Stimulated activated naive CD8-positive, alpha-beta T cell treated with anti-CD3 and anti-CD28 coated beads, Interleukin-15, amount 100 ng/mL, for 72 hours (primary cell): Measurements from ENCODE around the gene FHOD1.

Experiments used
- ATAC-seq: fragments of 150-1000 bp; cut with Tn5 transposase; 2 replicates; pipeline ENCODE4 v1.10.0; 2021; ENCODE audit warnings: mild to moderate bottlenecking, moderate library complexity
- DNase-seq, 2 donors: peaks; one replicate each; pipeline ENCODE4 v3.0.0; 2021 to 2022
- H3K27ac Mint-ChIP-seq, 2 donors: one replicate each; pipeline ENCODE4 v1.8.0; 2022; ENCODE audit warnings: mild to moderate bottlenecking in 2 of 2, mixed read lengths in 2 of 2, moderate library complexity in 2 of 2
- H3K27me3 Mint-ChIP-seq: one replicate; pipeline ENCODE4 v1.8.0; 2022; ENCODE audit warnings: mixed read lengths
- H3K4me1 Mint-ChIP-seq: one replicate; pipeline ENCODE4 v1.8.0; 2022; ENCODE audit warnings: mild to moderate bottlenecking, mixed read lengths
- H3K4me3 Mint-ChIP-seq, 2 donors: one replicate each; pipeline ENCODE4 v1.8.0; 2022; ENCODE audit warnings: mild to moderate bottlenecking in 2 of 2, mixed read lengths in 2 of 2, moderate library complexity in 1 of 2
- H3K9me3 Mint-ChIP-seq, 2 donors: one replicate each; pipeline ENCODE4 v1.8.0; 2022; ENCODE audit warnings: mixed read lengths in 2 of 2

The FHOD1 gene

DNA sequence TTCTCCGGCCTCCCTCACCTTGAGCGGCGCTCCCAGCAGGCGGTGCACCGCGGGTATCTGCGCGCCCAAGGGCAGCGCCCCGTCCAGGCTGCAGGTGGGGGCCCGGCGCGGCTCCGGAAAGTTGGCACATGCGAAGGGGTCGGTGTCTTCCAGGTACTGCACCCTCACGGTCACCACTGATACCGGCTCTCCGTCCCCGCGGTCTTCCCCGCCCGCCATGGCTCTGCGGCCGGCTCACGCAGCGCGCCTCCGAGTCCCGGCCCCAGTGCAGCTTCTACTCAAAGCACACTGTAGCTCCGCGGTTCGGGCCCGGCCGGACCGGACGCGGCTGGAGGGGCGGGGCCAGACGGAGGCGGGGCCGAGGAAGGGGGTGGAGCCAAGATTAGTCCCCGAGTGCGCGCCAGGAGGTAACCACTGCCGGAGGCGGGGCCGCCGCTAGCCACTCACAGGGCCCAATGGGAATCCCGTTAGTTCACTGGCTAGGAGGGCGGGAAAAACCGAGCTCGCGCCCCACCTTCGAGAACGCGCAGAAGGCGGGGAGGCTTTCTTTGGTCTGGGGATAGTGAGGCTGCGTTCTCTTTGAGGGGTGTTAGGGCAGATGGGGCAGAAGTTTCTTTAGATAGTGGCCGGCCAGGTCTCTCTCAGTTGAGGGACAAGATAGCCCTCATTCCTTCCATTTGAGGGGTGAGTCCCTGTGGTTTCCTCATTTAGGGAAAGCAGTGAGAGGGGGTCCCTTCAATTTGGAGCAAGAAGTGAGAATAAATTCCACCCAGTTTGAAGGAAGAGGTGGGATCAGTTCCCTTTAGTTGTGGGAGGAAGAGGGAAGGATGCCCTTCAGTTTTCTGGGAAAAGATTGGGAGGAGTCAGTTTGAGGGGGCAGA lies at the start of gene FHOD1:
TSS of gene FHOD1 (minus strand) at position 290 of the 881 bp plus-strand sequence. CDS start at position 219, 71 bp downstream.
- Mint-ChIP-seq H3K27ac (peak within 1 kb of the TSS; percentile 94 to 95), H3K4me1 (peaks cover 63% of the 10 kb centered on the region), H3K4me3 (peak within 1 kb of the TSS; percentile 90 to 97), H3K9me3 (no peaks in the 10 kb centered on the region), H3K27me3 (peaks cover 9% of the 10 kb centered on the region)
- DNase-seq (peak; percentile 99), ATAC-seq (peak; percentile 67)

DNA sequence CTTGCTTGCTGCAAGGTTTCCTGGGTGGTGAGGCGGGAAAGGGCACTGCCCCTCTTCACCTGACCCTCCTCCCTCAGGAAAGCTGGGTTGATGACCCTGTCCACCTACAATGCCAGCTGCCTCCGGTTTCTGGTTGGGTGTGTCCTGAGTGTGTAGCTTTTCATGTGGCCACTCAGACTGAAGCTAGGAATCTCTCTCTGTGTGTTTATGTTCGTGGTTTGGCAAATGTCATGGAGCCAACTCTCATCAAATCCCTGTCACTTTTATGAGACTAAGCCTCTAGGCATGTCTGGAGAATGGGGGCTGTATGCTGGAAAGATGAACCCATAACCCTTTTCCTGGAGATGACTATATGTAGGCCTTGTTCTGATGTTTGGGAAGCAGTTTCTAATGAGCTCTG lies 49.1 kb upstream of the FHOD1 start:
- H3K27me3 Mint-ChIP-seq, result no peaks in the 10 kb centered on the region
- peaks cover 4% of the 10 kb centered on the region for H3K4me1 Mint-ChIP-seq
- H3K9me3 Mint-ChIP-seq, result no peaks in the 10 kb centered on the region
- DNase-seq (no peak), ATAC-seq (no peak)
- no peak overlapping the region for H3K27ac Mint-ChIP-seq
- no peak overlapping the region for H3K4me3 Mint-ChIP-seq

DNA sequence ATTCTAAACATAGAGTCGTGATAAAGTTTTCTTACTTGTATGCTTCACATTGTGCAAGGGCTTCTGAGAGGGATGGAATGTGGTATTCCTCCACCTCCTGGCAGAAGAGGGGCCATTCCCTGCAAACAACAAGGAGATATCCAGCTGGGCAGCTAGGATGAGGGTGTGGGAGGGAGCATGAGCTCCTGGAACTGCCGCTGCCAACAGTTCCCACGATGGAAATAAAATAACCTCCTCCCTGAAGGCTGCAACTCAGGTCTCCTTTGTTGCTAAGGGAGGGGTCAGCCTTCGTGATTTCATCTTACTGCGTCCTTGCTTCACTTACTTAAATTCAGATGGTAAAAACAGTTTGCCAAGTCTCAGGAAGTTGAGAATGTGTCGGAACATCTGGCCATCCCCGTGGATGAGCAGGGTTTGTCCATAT lies 47.7 kb upstream of the FHOD1 start:
- no peak for DNase-seq
- H3K27ac Mint-ChIP-seq, result no peak overlapping the region
- H3K27me3 Mint-ChIP-seq, result no peaks in the 10 kb centered on the region

DNA sequence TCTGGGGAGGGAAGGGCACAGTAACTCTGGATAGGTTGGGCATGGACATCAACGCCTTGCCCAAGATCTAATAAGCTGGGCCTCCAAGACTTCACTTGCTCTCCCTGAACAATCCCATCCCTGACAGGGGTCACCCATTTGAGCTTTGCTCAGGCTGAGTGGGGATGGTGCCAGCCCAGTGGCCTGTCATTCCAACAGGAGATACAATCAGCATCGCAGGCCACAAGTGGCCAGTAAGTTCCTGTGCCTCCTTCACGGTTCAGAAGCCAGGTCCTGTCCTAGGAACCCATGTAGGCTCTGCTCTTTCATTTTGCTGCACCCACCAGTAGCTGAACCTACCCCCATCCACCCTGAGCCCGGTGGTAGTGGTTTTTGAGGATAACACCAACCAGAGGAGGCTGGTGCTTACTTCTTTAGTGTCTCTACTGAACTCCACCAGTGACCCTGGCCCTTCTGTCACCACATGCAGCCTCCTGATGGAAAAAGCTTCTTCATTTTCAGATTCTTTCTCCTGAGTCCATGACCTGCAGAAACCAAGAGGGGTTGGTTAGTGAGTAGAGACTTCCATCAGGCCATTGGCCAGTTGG lies 47.0 kb upstream of the FHOD1 start:
- Mint-ChIP-seq H3K27ac (peak overlapping the region in 1 of 2 donors; percentile 49), H3K4me1 (peaks cover 21% of the 10 kb centered on the region), H3K4me3 (no peak overlapping the region), H3K27me3 (no peaks in the 10 kb centered on the region), H3K9me3 (no peaks in the 10 kb centered on the region)
- ATAC-seq (no peak), DNase-seq (no peak)

More for the DNA sequence above, 47.7 kb upstream of the FHOD1 start:
- peaks cover 14% of the 10 kb centered on the region for H3K4me1 Mint-ChIP-seq
- no peak overlapping the region for H3K4me3 Mint-ChIP-seq
- ATAC-seq, result no peak
- no peaks in the 10 kb centered on the region for H3K9me3 Mint-ChIP-seq

DNA sequence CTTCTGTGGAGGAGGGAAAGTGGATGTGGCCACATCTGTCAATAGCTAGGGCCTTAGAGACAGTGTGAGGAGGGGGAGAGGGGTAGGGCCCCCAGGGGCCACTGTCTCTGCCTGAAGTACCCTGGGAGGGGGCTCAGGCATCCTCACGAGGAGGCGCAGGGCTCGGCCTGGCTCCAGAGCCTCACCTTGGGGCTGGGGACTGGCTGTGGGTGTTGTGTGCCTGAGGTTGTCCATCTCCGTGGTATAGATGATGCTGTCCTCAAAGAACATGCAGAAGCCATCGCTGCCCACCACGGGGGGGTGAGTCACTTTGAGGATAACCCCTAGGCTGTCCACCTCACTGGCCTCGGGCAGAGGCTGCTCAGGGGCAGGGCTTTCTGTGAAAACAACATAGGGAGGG lies 44.2 kb upstream of the FHOD1 start:
- no peak overlapping the region for H3K4me3 Mint-ChIP-seq
- H3K27me3 Mint-ChIP-seq, result no peaks in the 10 kb centered on the region
- no peaks in the 10 kb centered on the region for H3K9me3 Mint-ChIP-seq
- peaks cover 20% of the 10 kb centered on the region for H3K4me1 Mint-ChIP-seq
- ATAC-seq (no peak), DNase-seq (no peak)
- no peak overlapping the region for H3K27ac Mint-ChIP-seq

DNA sequence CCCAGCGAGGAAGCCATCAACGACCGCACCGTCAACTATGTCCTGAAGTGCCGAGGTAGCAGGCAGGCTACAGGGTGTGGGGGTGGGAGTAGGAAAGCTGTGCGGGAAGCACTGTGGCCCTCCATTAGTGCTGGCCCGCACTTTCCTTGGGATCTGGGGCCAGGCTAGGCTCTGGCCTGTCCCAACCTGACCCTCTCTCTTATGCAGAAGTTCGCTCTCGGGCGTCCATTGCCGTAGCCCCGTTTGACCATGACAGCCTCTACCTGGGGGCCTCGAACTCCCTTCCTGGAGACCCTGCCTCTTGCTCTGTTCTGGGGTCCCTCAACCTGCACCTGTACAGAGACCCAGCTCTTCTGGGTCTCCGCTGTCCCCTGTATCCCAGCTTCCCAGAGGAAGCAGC lies 40.7 kb upstream of the FHOD1 start:
- no peaks in the 10 kb centered on the region for H3K9me3 Mint-ChIP-seq
- no peak overlapping the region for H3K27ac Mint-ChIP-seq
- no peak for ATAC-seq
- H3K4me3 Mint-ChIP-seq, result no peak overlapping the region
- DNase-seq, result no peak
- H3K27me3 Mint-ChIP-seq, result no peaks in the 10 kb centered on the region
- H3K4me1 Mint-ChIP-seq, result peaks cover 23% of the 10 kb centered on the region

DNA sequence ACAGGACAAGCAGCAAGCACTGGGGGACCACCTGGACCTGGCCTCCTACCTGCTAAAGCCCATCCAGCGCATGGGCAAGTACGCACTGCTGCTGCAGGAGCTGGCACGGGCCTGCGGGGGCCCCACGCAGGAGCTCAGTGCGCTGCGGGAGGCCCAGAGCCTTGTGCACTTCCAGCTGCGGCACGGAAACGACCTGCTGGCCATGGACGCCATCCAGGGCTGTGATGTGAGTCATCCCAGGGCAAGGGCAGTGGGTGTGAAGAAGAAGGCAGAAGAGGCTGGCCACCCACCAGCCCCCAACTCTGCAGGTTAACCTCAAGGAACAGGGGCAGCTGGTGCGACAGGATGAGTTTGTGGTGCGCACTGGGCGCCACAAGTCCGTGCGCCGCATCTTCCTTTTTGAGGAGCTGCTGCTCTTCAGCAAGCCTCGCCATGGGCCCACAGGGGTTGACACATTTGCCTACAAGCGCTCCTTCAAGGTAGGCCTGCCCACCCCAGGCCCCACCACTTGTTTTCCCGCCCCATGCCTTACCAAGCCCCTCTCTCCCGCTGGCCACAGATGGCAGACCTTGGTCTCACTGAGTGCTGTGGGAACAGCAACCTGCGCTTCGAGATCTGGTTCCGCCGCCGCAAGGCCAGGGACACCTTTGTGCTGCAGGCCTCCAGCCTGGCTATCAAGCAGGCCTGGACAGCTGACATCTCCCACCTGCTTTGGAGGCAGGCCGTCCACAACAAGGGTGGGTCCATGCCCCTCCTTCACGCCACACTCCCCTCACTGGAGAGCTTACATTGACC lies 39.4 kb upstream of the FHOD1 start:
- no peak for DNase-seq
- no peak for ATAC-seq
- no peaks in the 10 kb centered on the region for H3K9me3 Mint-ChIP-seq
- H3K27me3 Mint-ChIP-seq, result no peaks in the 10 kb centered on the region
- no peak overlapping the region for H3K4me3 Mint-ChIP-seq
- no peak overlapping the region for H3K27ac Mint-ChIP-seq
- peaks cover 23% of the 10 kb centered on the region for H3K4me1 Mint-ChIP-seq

DNA sequence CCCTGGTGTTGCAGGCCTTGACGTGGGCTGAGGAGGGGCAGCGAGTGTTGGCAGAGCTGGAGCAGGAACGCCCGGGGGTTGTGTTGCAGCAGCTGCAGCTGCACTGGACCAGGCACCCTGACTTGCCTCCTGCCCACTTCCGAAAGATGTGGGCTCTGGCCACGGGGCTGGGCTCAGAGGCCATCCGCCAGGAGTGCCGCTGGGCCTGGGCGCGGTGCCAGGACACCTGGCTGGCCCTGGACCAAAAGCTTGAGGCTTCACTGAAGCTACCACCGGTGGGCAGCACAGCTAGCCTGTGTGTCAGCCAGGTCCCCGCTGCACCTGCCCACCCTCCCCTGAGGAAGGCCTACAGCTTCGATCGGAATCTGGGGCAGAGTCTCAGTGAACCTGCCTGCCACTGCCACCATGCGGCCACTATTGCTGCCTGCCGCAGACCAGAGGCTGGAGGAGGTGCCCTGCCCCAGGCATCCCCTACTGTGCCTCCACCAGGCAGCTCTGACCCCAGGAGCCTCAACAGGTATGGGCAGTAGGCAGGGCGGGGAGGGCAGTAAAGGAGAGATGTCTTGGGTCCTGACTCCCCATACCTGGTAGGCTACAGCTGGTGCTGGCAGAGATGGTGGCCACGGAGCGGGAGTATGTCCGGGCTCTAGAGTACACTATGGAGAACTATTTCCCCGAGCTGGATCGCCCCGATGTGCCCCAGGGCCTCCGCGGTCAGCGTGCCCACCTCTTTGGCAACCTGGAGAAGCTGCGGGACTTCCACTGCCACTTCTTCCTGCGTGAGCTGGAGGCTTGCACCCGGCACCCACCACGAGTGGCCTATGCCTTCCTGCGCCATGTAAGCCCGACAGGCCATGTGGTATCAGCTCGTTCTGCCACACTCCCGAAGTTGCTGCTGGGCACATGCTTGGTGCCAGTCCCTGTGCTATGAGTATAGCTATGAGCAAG lies 37.7 kb upstream of the FHOD1 start:
- H3K9me3 Mint-ChIP-seq, result no peaks in the 10 kb centered on the region
- H3K27ac Mint-ChIP-seq, result no peak overlapping the region
- ATAC-seq (no peak), DNase-seq (no peak)
- peaks cover 21% of the 10 kb centered on the region for H3K4me1 Mint-ChIP-seq
- H3K27me3 Mint-ChIP-seq, result no peaks in the 10 kb centered on the region
- H3K4me3 Mint-ChIP-seq, result no peak overlapping the region

DNA sequence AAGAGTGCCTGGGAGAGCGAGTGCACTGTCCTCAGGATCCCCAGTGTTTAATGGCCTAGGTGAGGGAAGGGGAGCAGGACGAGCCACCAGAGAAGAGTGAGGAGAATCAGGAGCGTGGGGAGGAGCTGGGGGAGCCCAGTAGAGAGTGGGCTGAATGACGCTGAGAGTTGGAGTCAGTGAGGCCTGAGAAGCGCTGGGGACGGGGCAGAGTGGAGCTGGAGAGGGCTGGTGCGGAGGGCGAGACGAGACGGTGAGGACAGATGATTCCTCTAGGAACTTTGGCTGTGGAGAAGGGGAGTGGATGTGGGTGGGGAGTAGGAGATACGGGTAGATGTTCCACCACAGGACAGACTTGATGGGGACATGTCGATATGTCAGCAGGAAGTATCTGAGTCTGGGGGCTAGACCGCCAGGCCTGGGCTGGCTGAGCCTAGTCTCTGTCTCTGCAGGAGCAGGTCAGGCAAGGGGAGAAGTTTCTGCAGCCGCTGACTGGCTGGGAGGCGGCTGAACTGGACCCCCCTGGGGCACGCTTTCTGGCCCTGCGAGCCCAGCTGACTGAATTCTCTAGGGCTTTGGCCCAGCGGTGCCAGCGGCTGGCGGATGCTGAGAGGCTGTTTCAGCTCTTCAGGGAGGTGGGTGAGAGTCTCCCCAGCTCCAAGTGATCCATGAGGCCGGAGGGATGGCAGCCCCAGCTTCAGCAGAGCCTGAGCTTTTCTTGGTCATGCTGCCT lies 36.7 kb upstream of the FHOD1 start:
- DNase-seq, result no peak
- Mint-ChIP-seq H3K9me3 (no peaks in the 10 kb centered on the region), H3K27ac (no peak overlapping the region), H3K4me1 (peaks cover 18% of the 10 kb centered on the region), H3K4me3 (no peak overlapping the region), H3K27me3 (no peaks in the 10 kb centered on the region)
- ATAC-seq, result no peak

DNA sequence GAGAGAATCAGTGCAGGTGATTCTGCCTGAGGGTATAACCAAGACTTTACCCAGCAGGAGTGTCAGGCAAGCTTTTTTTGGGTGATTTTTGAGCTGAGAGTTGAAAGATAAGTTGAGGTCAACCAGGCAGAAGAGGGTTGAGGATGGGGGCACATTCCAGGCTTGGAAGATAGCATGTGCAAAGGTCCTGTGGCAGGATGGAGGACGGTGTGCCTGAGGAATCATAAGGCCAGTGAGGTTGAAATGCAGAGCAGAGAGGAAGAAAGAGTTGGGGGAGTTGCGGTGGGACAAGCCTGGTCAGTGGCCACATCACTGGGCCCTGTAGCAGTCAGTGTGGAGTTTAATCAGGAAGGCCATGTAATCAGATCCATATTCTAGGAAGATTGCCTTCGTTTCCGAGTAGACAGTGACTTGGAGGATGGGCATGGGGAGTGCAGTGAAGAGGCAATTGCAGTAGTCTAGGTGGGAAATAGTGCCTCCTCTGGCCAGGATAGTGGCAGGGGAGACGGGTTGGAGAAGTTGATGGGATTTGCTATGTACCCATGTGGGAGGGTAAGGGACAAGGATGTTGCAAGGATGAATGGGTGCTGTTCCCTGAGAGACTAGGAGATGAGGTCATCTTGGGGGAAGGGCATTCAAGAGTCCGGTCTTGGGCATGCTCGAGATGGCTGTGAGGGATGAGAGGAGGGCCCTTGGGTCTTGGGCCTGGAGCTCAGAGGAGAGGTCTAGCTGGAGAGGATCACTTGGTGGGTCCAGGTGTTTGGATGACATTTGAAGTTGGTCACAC lies 36.0 kb upstream of the FHOD1 start:
- H3K9me3 Mint-ChIP-seq, result no peaks in the 10 kb centered on the region
- peaks cover 21% of the 10 kb centered on the region for H3K4me1 Mint-ChIP-seq
- ATAC-seq (no peak), DNase-seq (no peak)
- peak overlapping the region in 1 of 2 donors; percentile 49 for H3K27ac Mint-ChIP-seq
- H3K4me3 Mint-ChIP-seq, result no peak overlapping the region
- H3K27me3 Mint-ChIP-seq, result no peaks in the 10 kb centered on the region

DNA sequence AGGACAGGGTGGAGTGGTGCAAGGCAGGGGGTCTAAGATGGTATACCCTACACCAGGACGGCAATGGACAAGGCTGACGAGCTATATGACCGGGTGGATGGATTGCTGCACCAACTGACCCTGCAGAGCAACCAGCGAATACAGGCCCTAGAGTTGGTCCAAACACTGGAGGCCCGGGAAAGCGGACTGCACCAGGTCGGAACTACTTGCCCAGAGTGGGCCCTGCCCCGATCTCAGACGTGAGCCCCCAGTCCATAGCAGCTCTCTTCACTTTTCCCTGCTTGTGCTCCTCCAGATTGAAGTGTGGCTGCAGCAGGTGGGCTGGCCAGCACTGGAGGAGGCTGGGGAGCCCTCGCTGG lies 35.1 kb upstream of the FHOD1 start:
- Mint-ChIP-seq H3K27me3 (no peaks in the 10 kb centered on the region), H3K4me3 (no peak overlapping the region), H3K4me1 (peaks cover 29% of the 10 kb centered on the region), H3K27ac (no peak overlapping the region), H3K9me3 (no peaks in the 10 kb centered on the region)
- ATAC-seq (no peak), DNase-seq (no peak)

DNA sequence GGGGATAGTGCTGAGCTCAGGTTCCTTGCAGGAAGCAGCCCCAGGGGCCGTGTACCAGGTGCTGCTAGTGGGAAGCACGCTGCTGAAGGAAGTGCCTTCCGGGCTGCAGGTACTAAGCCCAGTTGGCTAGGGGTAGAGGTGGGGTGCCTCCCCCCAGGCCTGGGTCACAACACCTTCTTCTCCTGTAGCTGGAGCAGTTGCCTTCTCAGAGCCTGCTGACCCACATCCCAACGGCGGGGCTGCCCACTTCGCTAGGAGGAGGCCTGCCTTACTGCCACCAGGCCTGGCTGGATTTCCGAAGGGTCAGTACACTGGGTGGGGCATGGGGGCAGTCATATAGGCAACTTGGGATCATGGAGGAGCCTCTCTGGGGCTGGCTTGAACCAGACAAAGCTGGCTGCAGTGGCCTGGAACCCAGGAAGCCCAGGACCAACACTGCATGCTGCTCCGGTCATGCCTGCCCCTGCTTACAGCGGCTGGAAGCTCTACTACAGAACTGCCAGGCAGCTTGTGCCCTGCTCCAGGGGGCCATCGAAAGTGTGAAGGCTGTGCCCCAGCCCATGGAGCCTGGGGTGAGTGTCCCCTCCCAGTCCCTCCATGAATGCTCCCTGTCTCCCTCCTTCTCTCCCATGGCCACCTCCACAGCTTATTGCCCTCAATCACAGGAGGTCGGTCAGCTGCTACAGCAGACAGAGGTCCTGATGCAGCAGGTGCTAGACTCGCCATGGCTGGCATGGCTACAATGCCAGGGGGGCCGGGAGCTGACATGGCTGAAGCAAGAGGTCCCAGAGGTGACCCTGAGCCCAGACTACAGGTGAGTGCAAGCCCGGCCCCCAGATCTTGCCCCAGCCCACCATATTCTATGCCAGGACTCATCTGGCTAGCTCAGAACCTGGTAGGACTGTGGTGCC lies 34.5 kb upstream of the FHOD1 start:
- no peak overlapping the region for H3K27ac Mint-ChIP-seq
- ATAC-seq, result no peak
- no peaks in the 10 kb centered on the region for H3K27me3 Mint-ChIP-seq
- H3K9me3 Mint-ChIP-seq, result no peaks in the 10 kb centered on the region
- H3K4me1 Mint-ChIP-seq, result peaks cover 36% of the 10 kb centered on the region
- no peak for DNase-seq
- no peak overlapping the region for H3K4me3 Mint-ChIP-seq
